ENCODE data around the gene NPHP4.

Gene NPHP4

DNA sequence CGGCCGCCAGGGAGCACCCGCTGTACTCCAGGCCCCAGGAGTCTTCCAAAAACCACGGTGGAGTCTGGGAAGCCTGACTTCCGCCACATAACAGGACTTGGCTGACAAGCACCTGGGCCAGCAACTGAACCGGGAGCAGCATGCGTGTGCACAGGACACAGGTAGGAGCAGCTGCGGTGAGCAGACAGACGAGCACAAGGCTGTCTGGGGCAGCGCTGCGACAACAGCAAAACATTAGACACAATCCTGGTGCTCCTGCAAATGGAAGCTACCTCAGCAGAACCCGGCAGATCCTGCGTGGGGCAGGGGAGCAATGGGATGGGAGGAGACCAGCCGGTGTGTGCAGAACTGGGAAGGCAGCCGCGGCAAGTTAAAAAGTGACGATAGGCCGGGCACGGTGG lies 80.4 kb downstream of the NPHP4 start:
- H3K36me3 ChIP-seq (ENCODE audit: control insufficient read depth, low read length), result no peaks in the 10 kb centered on the region
- no peaks in the 10 kb centered on the region for H3K79me2 ChIP-seq (ENCODE audit: control insufficient read depth, low read length)
- H3F3A ChIP-seq (ENCODE audit: control insufficient read depth, insufficient read depth), result no peaks in the 10 kb centered on the region
- no peak overlapping the region for H3K27ac ChIP-seq (ENCODE audit: low read depth, low read length)
- no peaks in the 10 kb centered on the region for H3K9me2 ChIP-seq (replicated peaks; ENCODE audit: control insufficient read depth, low read length)
- no peak overlapping the region for H3K4me2 ChIP-seq (ENCODE audit: low read length)
- TF ChIP-seq EZH2phosphoT487 (IDR thresholded peaks at IDR 0.05; ENCODE audit: borderline replicate concordance, low read length), result no peak
- peaks cover 3% of the 10 kb centered on the region; the same call in 1 of the 2 replicates for H3K4me1 ChIP-seq (ENCODE audit: control insufficient read depth, low read length)
- no peak overlapping the region for H3K4me3 ChIP-seq (ENCODE audit: low read length)
- no peaks in the 10 kb centered on the region; the same call in 1 of the 2 replicates for H4K20me1 ChIP-seq (ENCODE audit: control insufficient read depth, insufficient read depth, low read depth, low read length)
- no peaks in the 10 kb centered on the region for H3K9me3 ChIP-seq (ENCODE audit: control insufficient read depth, insufficient read depth, low read length)
- no peaks in the 10 kb centered on the region for H3K27me3 ChIP-seq (ENCODE audit: control insufficient read depth, low read length)

DNA sequence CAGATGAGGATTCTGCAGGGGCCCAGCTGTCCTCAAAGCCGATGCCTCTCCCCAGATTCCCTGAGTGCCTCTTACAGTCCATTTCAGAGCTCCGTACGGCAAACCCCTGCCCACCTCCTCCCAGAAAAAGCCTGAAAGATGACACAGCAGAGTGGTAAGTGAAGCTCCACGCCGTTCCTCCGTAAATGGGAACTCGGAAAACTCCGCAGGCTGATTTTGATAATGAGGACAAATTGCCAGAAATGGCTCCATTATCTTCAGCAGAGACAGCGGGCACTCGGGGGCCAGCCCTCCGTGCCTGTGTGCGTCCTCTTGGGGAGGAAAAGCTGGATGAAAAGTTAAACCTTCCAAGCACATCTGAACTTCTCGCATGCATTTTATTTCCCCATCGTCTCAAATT lies 81.1 kb downstream of the NPHP4 start:
- H4K20me1 ChIP-seq (ENCODE audit: control insufficient read depth, insufficient read depth, low read depth, low read length), result no peaks in the 10 kb centered on the region; the same call in 1 of the 2 replicates
- H3K27ac ChIP-seq (ENCODE audit: low read depth, low read length), result no peak overlapping the region
- TF ChIP-seq, protein P1, sequence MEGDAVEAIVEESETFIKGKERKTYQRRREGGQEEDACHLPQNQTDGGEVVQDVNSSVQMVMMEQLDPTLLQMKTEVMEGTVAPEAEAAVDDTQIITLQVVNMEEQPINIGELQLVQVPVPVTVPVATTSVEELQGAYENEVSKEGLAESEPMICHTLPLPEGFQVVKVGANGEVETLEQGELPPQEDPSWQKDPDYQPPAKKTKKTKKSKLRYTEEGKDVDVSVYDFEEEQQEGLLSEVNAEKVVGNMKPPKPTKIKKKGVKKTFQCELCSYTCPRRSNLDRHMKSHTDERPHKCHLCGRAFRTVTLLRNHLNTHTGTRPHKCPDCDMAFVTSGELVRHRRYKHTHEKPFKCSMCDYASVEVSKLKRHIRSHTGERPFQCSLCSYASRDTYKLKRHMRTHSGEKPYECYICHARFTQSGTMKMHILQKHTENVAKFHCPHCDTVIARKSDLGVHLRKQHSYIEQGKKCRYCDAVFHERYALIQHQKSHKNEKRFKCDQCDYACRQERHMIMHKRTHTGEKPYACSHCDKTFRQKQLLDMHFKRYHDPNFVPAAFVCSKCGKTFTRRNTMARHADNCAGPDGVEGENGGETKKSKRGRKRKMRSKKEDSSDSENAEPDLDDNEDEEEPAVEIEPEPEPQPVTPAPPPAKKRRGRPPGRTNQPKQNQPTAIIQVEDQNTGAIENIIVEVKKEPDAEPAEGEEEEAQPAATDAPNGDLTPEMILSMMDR (IDR thresholded peaks at IDR 0.05; ENCODE audit: low read depth, low read length, poor library complexity, severe bottlenecking), result no peak
- no peak for TF ChIP-seq EZH2phosphoT487 (IDR thresholded peaks at IDR 0.05; ENCODE audit: borderline replicate concordance, low read length)
- H3K9me3 ChIP-seq (ENCODE audit: control insufficient read depth, insufficient read depth, low read length), result no peaks in the 10 kb centered on the region
- H3K27me3 ChIP-seq (ENCODE audit: control insufficient read depth, low read length), result no peaks in the 10 kb centered on the region
- no peaks in the 10 kb centered on the region for H3K36me3 ChIP-seq (ENCODE audit: control insufficient read depth, low read length)
- no peaks in the 10 kb centered on the region for H3K9me2 ChIP-seq (replicated peaks; ENCODE audit: control insufficient read depth, low read length)
- no peaks in the 10 kb centered on the region for H3F3A ChIP-seq (ENCODE audit: control insufficient read depth, insufficient read depth)
- H3K4me1 ChIP-seq (ENCODE audit: control insufficient read depth, low read length), result peaks cover 3% of the 10 kb centered on the region; the same call in 1 of the 2 replicates
- H3K4me3 ChIP-seq (ENCODE audit: low read length), result no peak overlapping the region
- H3K79me2 ChIP-seq (ENCODE audit: control insufficient read depth, low read length), result no peaks in the 10 kb centered on the region
- no peak overlapping the region for H3K4me2 ChIP-seq (ENCODE audit: low read length)

DNA sequence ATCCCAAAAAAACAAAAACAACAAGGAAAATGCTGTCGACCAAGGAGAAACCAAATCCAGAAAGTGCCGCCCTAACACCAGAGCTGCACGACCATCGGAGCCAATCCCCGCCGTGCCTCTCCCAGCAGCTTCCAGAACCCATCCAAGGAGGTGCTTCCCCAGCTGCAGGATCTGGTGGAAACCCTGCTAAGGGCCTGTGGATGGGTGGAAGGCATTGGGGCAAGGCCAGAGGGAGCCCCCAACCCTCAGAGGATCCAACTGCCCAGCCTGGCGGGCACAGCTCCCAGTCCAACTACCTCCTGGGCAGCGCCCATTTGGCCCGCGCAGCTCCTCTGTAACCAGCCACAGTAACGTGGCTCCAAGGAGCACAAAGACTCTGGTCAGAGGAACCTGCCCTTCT lies 81.6 kb downstream of the NPHP4 start:
- Histone ChIP-seq H3F3A (ENCODE audit: control insufficient read depth, insufficient read depth) (no peaks in the 10 kb centered on the region), H4K20me1 (ENCODE audit: control insufficient read depth, insufficient read depth, low read depth, low read length) (no peaks in the 10 kb centered on the region; the same call in 1 of the 2 replicates), H3K4me1 (ENCODE audit: control insufficient read depth, low read length) (0 out of 2 replicates have a peak, but pooled peaks cover under 1% of the 10 kb centered on the region), H3K27me3 (ENCODE audit: control insufficient read depth, low read length) (no peaks in the 10 kb centered on the region), H3K79me2 (ENCODE audit: control insufficient read depth, low read length) (no peaks in the 10 kb centered on the region), H3K4me2 (ENCODE audit: low read length) (no peak overlapping the region), H3K4me3 (ENCODE audit: low read length) (no peak overlapping the region), H3K9me3 (ENCODE audit: control insufficient read depth, insufficient read depth, low read length) (no peaks in the 10 kb centered on the region), H3K27ac (ENCODE audit: low read depth, low read length) (no peak overlapping the region), H3K36me3 (ENCODE audit: control insufficient read depth, low read length) (no peaks in the 10 kb centered on the region), H3K9me2 (replicated peaks; ENCODE audit: control insufficient read depth, low read length) (no peaks in the 10 kb centered on the region)
- TF ChIP-seq EZH2phosphoT487 (IDR thresholded peaks at IDR 0.05; ENCODE audit: borderline replicate concordance, low read length), result no peak
- TF ChIP-seq, protein P1 (IDR thresholded peaks at IDR 0.05; ENCODE audit: low read depth, low read length, poor library complexity, severe bottlenecking), result no peak

DNA sequence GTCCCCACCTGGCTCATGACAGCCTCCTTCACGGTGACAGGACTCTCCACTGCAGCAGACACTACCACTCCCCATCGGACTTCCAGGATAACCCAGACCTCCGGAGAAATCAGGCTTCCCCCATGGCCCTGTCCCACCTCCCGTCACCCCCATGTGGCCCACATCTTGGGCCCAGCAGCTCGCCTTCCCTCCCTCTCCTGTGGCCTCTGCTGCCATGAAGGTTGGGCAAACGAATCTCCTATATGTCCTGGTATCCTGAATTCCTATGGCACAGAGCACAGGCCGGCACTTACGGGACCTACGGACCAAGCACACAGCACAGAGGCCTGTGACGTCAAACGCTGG lies 82.0 kb downstream of the NPHP4 start:
- Histone ChIP-seq H4K20me1 (ENCODE audit: control insufficient read depth, insufficient read depth, low read depth, low read length) (no peaks in the 10 kb centered on the region), H3K9me2 (replicated peaks; ENCODE audit: control insufficient read depth, low read length) (no peaks in the 10 kb centered on the region), H3K27me3 (ENCODE audit: control insufficient read depth, low read length) (no peaks in the 10 kb centered on the region), H3K36me3 (ENCODE audit: control insufficient read depth, low read length) (no peaks in the 10 kb centered on the region), H3K9me3 (ENCODE audit: control insufficient read depth, insufficient read depth, low read length) (no peaks in the 10 kb centered on the region), H3K27ac (ENCODE audit: low read depth, low read length) (no peak overlapping the region), H3K4me3 (ENCODE audit: low read length) (no peak overlapping the region), H3K79me2 (ENCODE audit: control insufficient read depth, low read length) (no peaks in the 10 kb centered on the region), H3F3A (ENCODE audit: control insufficient read depth, insufficient read depth) (no peaks in the 10 kb centered on the region), H3K4me1 (ENCODE audit: control insufficient read depth, low read length) (no peaks in the 10 kb centered on the region), H3K4me2 (ENCODE audit: low read length) (no peak overlapping the region)
- TF ChIP-seq, protein P1 (IDR thresholded peaks at IDR 0.05; ENCODE audit: low read depth, low read length, poor library complexity, severe bottlenecking), result no peak
- no peak for TF ChIP-seq EZH2phosphoT487 (IDR thresholded peaks at IDR 0.05; ENCODE audit: borderline replicate concordance, low read length)
